Measurements from ENCODE around the gene GP2. TPM values are rescaled to one million over a fixed set of nuclear protein-coding genes. Genes with fewer than 3 reads are reported as not detected.

GP2 gene
- total and polyA plus RNA-seq, 2 donors (not counting 3 experiments of a cell fraction or from before 2014, with no cell fraction given), result not detected

GRCh38 chr16:20347666-20348364 is 20.5 kb upstream of the GP2 start:
- no peak for FAIRE-seq
- Histone ChIP-seq H3K4me1 (ENCODE audit: control insufficient read depth, extremely low read depth, insufficient read depth, low read length) (no peaks in the 10 kb centered on the region), H3K4me3 (replicated peaks in 1 of 3; ENCODE audit: insufficient read depth in 1 of 3, low read depth in 1 of 3, low read length in 3 of 3) (no peak overlapping the region), H3K9me1 (replicated peaks; ENCODE audit: control insufficient read depth, extremely low read depth, insufficient read depth, low read length) (no peaks in the 10 kb centered on the region), H3K9ac (replicated peaks; ENCODE audit: extremely low read depth, insufficient read depth, low read length) (no peak overlapping the region), H3K36me3 (ENCODE audit: control insufficient read depth in 2 of 2, extremely low read depth in 1 of 2, insufficient read depth in 2 of 2, low read length in 2 of 2) (no peaks in the 10 kb centered on the region), H4K20me1 (replicated peaks; ENCODE audit: control insufficient read depth, extremely low read depth, insufficient read depth, low read length) (no peaks in the 10 kb centered on the region), H3K79me2 (ENCODE audit: control insufficient read depth, insufficient read depth, low read length) (no peaks in the 10 kb centered on the region), H3K9me3 (replicated peaks; ENCODE audit: control insufficient read depth, insufficient read depth, low read length) (no peaks in the 10 kb centered on the region), H3K27me3 (ENCODE audit: control insufficient read depth in 2 of 2, insufficient read depth in 2 of 2, low read length in 2 of 2) (no peaks in the 10 kb centered on the region), H3K27ac (ENCODE audit: insufficient read depth, low read depth, low read length) (no peak overlapping the region), H2AFZ (ENCODE audit: low read depth, low read length) (no peak overlapping the region), H3K4me2 (ENCODE audit: insufficient read depth, low read length) (no peak overlapping the region)
- ChIA-PET CTCF (no interaction called here), POLR2A (no interaction called here)
- DNase-seq (ENCODE audit: low read depth, low spot score), result no peak
- TF ChIP-seq POLR2AphosphoS5 (IDR thresholded peaks at IDR 0.05; ENCODE audit: insufficient read depth, low read depth, low read length) (no peak), FOS (IDR thresholded peaks at IDR 0.05; ENCODE audit: borderline replicate concordance, insufficient read depth, low read length) (no peak), MYC (IDR thresholded peaks at IDR 0.05; ENCODE audit: low read depth, low read length) (no peak), CTCF (IDR thresholded peaks at IDR 0.05; ENCODE audit: extremely low read depth in 1 of 2, insufficient read depth in 1 of 2, low read depth in 1 of 2, low read length in 2 of 2) (no peak), POLR2A (IDR thresholded peaks at IDR 0.05; ENCODE audit: low read depth, low read length) (no peak), EZH2 (IDR thresholded peaks at IDR 0.05; ENCODE audit: borderline replicate concordance, low read depth, low read length, severe bottlenecking) (no peak), JUN (IDR thresholded peaks at IDR 0.05; ENCODE audit: borderline replicate concordance, insufficient read depth, insufficient read length, low read depth) (no peak), GATA2 (IDR thresholded peaks at IDR 0.05; ENCODE audit: insufficient read depth, insufficient read length, low read depth, low read length) (no peak)
- TF ChIP-seq, protein P1, sequence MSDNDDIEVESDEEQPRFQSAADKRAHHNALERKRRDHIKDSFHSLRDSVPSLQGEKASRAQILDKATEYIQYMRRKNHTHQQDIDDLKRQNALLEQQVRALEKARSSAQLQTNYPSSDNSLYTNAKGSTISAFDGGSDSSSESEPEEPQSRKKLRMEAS (IDR thresholded peaks at IDR 0.05; ENCODE audit: insufficient read depth, insufficient read length), result no peak
- BruUV-seq (replicated peaks), result no TSS peak
- intact Hi-C loops (cut with micrococcal nuclease), result no loop called here
- dilution Hi-C loops (cut with MboI; ENCODE audit: extremely low pct_ligation_motif_present, low sequenced_read_pairs), result no loop called here

Measured in endothelial cell of umbilical vein (primary cell).